ENCODE data around the gene SPATA9.

- TF ChIP-seq GATA3 (IDR thresholded peaks at IDR 0.05; ENCODE audit: low read depth, low read length) (no peak), GATA2 (IDR thresholded peaks at IDR 0.05; ENCODE audit: low read depth, low read length) (no peak)
These were observed 63.7 kb downstream of the SPATA9 start for GRCh38 chr5:95619096-95619495.

Data from SH-SY5Y (cell line).